Activated CD4-positive, alpha-beta T cell treated with anti-CD3 and anti-CD28 coated beads for 36 hours (primary cell): ENCODE measurements around the gene EIF5A. TPM values are rescaled to one million over a fixed set of nuclear protein-coding genes. Genes with fewer than 3 reads are reported as not detected.
"Not testable (repeated sequence)": the region's sequence is repeated elsewhere in the genome, so short reads cannot be mapped to it uniquely, and the experiment has no call there.

ENCODE experiments used
- ATAC-seq: fragments of 200-7000 bp; cut with Tn5 transposase; one replicate; pipeline ENCODE4 v1.10.0; 2021; ENCODE audit warnings: mild to moderate bottlenecking, moderate library complexity
- CTCF ChIA-PET: fragments of 350-600 bp; sonication (Branson Sonifier 250); formaldehyde crosslinking; loops from one replicate; lab custom pipeline; 2021; ENCODE audit warnings: antibody characterized with exemption; lab: Charles Lee
- POLR2A ChIA-PET: fragments of 350-600 bp; sonication (Branson Sonifier 250); formaldehyde crosslinking; loops from one replicate; lab custom pipeline; 2021; ENCODE audit warnings: antibody characterized with exemption, inconsistent platforms; lab: Charles Lee
- DNase-seq: peaks from one replicate; pipeline ENCODE4 v3.0.0-alpha.2; 2020
- H3K27ac Mint-ChIP-seq: one replicate; pipeline ENCODE4 v1.8.0; 2021; ENCODE audit warnings: mixed read lengths
- H3K27me3 Mint-ChIP-seq: one replicate; pipeline ENCODE4 v1.8.0; 2021; ENCODE audit warnings: mixed read lengths
- H3K36me3 Mint-ChIP-seq: one replicate; pipeline ENCODE4 v1.8.0; 2021; ENCODE audit warnings: low read depth, mixed read lengths
- H3K4me1 Mint-ChIP-seq: one replicate; pipeline ENCODE4 v1.8.0; 2021; ENCODE audit warnings: mixed read lengths
- H3K4me3 Mint-ChIP-seq: one replicate; pipeline ENCODE4 v1.8.0; 2021; ENCODE audit warnings: mild to moderate bottlenecking, moderate library complexity, mixed read lengths
- H3K9me3 Mint-ChIP-seq: one replicate; pipeline ENCODE4 v1.8.0; 2021; ENCODE audit warnings: low read depth, mixed read lengths
- intact Hi-C, 2 experiments: fragments of 100-400 bp; cut with DNase I in 1 of 2; cut with micrococcal nuclease in 1 of 2; formaldehyde crosslinking; loops; one replicate each; pipeline versions ENCODE4 v1.14.2 to v1.15.1; 2022 to 2024; cut with DNase I, micrococcal nuclease
- total RNA-seq, 2 experiments: library from RNA; stranded (reverse); gene quantifications; one replicate each; pipeline ENCODE4 v1.2.3, GENCODE V29; 2021

The EIF5A gene
- total RNA-seq, 2 experiments from 2014 or later = 780 to 934 TPM

- peak overlapping the region; percentile 89 for H3K27ac Mint-ChIP-seq
- no peaks in the 10 kb centered on the region for H3K9me3 Mint-ChIP-seq
- H3K36me3 Mint-ChIP-seq = peaks cover 4% of the 10 kb centered on the region
- POLR2A ChIA-PET = no interaction called here
- H3K4me3 Mint-ChIP-seq = peak overlapping the region; percentile 69
- H3K27me3 Mint-ChIP-seq = no peaks in the 10 kb centered on the region
- intact Hi-C loops = loop anchor here in 1 of 2 experiments (1.0 kb wide), 1 partner anchor 354 kb away; no protein-coding TSS in a partner anchor
- CTCF ChIA-PET = interaction anchor here (0.6 kb wide), 1 partner anchor 113 kb away, joined by 3 read pairs; the partner anchor contains the start of genes ACADVL and DLG4
- peaks cover 63% of the 10 kb centered on the region for H3K4me1 Mint-ChIP-seq
- DNase-seq (no peak), ATAC-seq (no peak)
Measured at GRCh38 chr17:7332111-7332510, 24.7 kb downstream of the EIF5A start.

GRCh38 chr17:7332600-7333069 lies 25.2 kb downstream of the EIF5A start:
- Mint-ChIP-seq H3K27ac (peak overlapping the region; percentile 89), H3K4me1 (peaks cover 65% of the 10 kb centered on the region), H3K4me3 (peak overlapping the region; percentile 69)
- H3K27me3 Mint-ChIP-seq, ATAC-seq, POLR2A ChIA-PET, H3K36me3 Mint-ChIP-seq, H3K9me3 Mint-ChIP-seq: not testable (repeated sequence)
- intact Hi-C loops = loop anchor here in 1 of 2 experiments (1.0 kb wide), 1 partner anchor 354 kb away; no protein-coding TSS in a partner anchor
- peak; percentile 66 for DNase-seq
- CTCF ChIA-PET = interaction anchor here (0.6 kb wide), 1 partner anchor 113 kb away, joined by 3 read pairs; the partner anchor contains the start of genes ACADVL and DLG4

GRCh38 chr17:7334938-7335538 lies 27.6 kb downstream of the EIF5A start:
- Mint-ChIP-seq H3K9me3 (no peaks in the 10 kb centered on the region), H3K4me1 (peaks cover 62% of the 10 kb centered on the region), H3K27me3 (no peaks in the 10 kb centered on the region), H3K4me3 (peak overlapping the region; percentile 98), H3K36me3 (peaks cover 20% of the 10 kb centered on the region), H3K27ac (peak overlapping the region; percentile 99)
- no peak for DNase-seq
- ChIA-PET POLR2A (interaction anchor here (0.5 kb wide), 1 partner anchor 39 kb away, joined by 3 read pairs; no protein-coding TSS in a partner anchor), CTCF (interaction anchor here (0.6 to 2.2 kb wide), 8 partner anchors 10 to 53 kb away, joined by 3 to 12 read pairs (median 5); no protein-coding TSS in a partner anchor)
- intact Hi-C loops = no loop called here
- no peak for ATAC-seq

GRCh38 chr17:7335765-7336164 lies 28.3 kb downstream of the EIF5A start:
- CTCF ChIA-PET = interaction anchor here (0.6 to 2.7 kb wide), 15 partner anchors 9 to 290 kb away, joined by 3 to 18 read pairs (median 4); partner anchors contain the start of gene TMEM95
- H3K27ac Mint-ChIP-seq = peak overlapping the region; percentile 99
- DNase-seq, H3K9me3 Mint-ChIP-seq, H3K27me3 Mint-ChIP-seq, ATAC-seq: not testable (repeated sequence)
- peaks cover 61% of the 10 kb centered on the region for H3K4me1 Mint-ChIP-seq
- intact Hi-C loops = loop anchor here (2.0 kb wide), 2 partner anchors 15 to 55 kb away; partner anchors contain the start of gene SLC2A4 (in 1 of the 2)
- POLR2A ChIA-PET = interaction anchor here (0.5 to 1.9 kb wide), 2 partner anchors 22 to 40 kb away, joined by 3 to 7 read pairs; no protein-coding TSS in a partner anchor
- H3K4me3 Mint-ChIP-seq = peak overlapping the region; percentile 98
- H3K36me3 Mint-ChIP-seq = peaks cover 24% of the 10 kb centered on the region

GRCh38 chr17:7336240-7337175 lies 29.1 kb downstream of the EIF5A start, which contains the start of gene ACAP1:
Gene ACAP1 (plus strand): TSS chr17:7336529. CDS start chr17:7336735, 206 bp downstream.
- peak within 1 kb of the TSS; percentile 99 for H3K27ac Mint-ChIP-seq
- peak within 1 kb of the TSS; percentile 98 for H3K4me3 Mint-ChIP-seq
- no peaks in the 10 kb centered on the region for H3K9me3 Mint-ChIP-seq
- peaks cover 58% of the 10 kb centered on the region for H3K4me1 Mint-ChIP-seq
- peak; percentile 93 for DNase-seq
- H3K36me3 Mint-ChIP-seq = peaks cover 27% of the 10 kb centered on the region
- no peaks in the 10 kb centered on the region for H3K27me3 Mint-ChIP-seq
- CTCF ChIA-PET = interaction anchor here (0.6 to 2.7 kb wide), 17 partner anchors 9 to 352 kb away, joined by 3 to 18 read pairs (median 5); partner anchors contain the start of genes SLC2A4, TMEM95, TNFSF12 and WRAP53
- intact Hi-C loops = loop anchor here (2.0 kb wide), 2 partner anchors 14 to 56 kb away; partner anchors contain the start of gene SLC2A4 (in 1 of the 2)
- ATAC-seq = peak; percentile 95
- POLR2A ChIA-PET = interaction anchor here (0.9 to 1.9 kb wide), 2 partner anchors 13 to 23 kb away, joined by 4 to 7 read pairs; no protein-coding TSS in a partner anchor

- not testable (repeated sequence) for ATAC-seq, DNase-seq, H3K27me3 Mint-ChIP-seq, H3K9me3 Mint-ChIP-seq
- Mint-ChIP-seq H3K36me3 (peaks cover 32% of the 10 kb centered on the region), H3K4me1 (peaks cover 50% of the 10 kb centered on the region), H3K27ac (peak overlapping the region; percentile 99), H3K4me3 (peak overlapping the region; percentile 98)
- intact Hi-C loops = loop anchor here (2.0 kb wide), 2 partner anchors 13 to 57 kb away; partner anchors contain the start of gene SLC2A4 (in 1 of the 2)
- ChIA-PET POLR2A (interaction anchor here (0.6 to 1.9 kb wide), 2 partner anchors 24 to 227 kb away, joined by 6 to 7 read pairs; no protein-coding TSS in a partner anchor), CTCF (interaction anchor here (0.6 to 2.7 kb wide), 7 partner anchors 9 to 223 kb away, joined by 3 to 18 read pairs (median 3); partner anchors contain the start of gene TNFSF12)
Measured at GRCh38 chr17:7337600-7337999, 30.2 kb downstream of the EIF5A start.

- H3K4me1 Mint-ChIP-seq = peaks cover 36% of the 10 kb centered on the region
- no peak overlapping the region for H3K4me3 Mint-ChIP-seq
- peak overlapping the region; percentile 42 for H3K27ac Mint-ChIP-seq
- intact Hi-C loops = no loop called here
- H3K9me3 Mint-ChIP-seq = no peaks in the 10 kb centered on the region
- peaks cover 45% of the 10 kb centered on the region for H3K36me3 Mint-ChIP-seq
- ChIA-PET CTCF (interaction anchor here (0.5 kb wide), 1 partner anchor 84 kb away, joined by 3 read pairs; no protein-coding TSS in a partner anchor), POLR2A (no interaction called here)
- no peaks in the 10 kb centered on the region for H3K27me3 Mint-ChIP-seq
- DNase-seq (no peak), ATAC-seq (no peak)
Measured at GRCh38 chr17:7340179-7340578, 32.8 kb downstream of the EIF5A start.

- Mint-ChIP-seq H3K4me3 (no peak overlapping the region), H3K36me3 (peaks cover 49% of the 10 kb centered on the region), H3K27me3 (no peaks in the 10 kb centered on the region), H3K9me3 (no peaks in the 10 kb centered on the region), H3K27ac (no peak overlapping the region), H3K4me1 (peaks cover 25% of the 10 kb centered on the region)
- ATAC-seq = no peak
- no peak for DNase-seq
- CTCF ChIA-PET = interaction anchor here (0.9 to 1.2 kb wide), 3 partner anchors 12 to 22 kb away, joined by 3 read pairs; no protein-coding TSS in a partner anchor
- POLR2A ChIA-PET = no interaction called here
- intact Hi-C loops = no loop called here
Measured at GRCh38 chr17:7341842-7342241, 34.4 kb downstream of the EIF5A start.

- H3K4me3 Mint-ChIP-seq = no peak overlapping the region
- intact Hi-C loops = no loop called here
- H3K27me3 Mint-ChIP-seq = no peaks in the 10 kb centered on the region
- H3K9me3 Mint-ChIP-seq = no peaks in the 10 kb centered on the region
- ATAC-seq (no peak), DNase-seq (no peak)
- ChIA-PET POLR2A (no interaction called here), CTCF (interaction anchor here (1.0 kb wide), 2 partner anchors 19 to 94 kb away, joined by 3 to 5 read pairs; no protein-coding TSS in a partner anchor)
- peak overlapping the region; percentile 55 for H3K27ac Mint-ChIP-seq
- H3K36me3 Mint-ChIP-seq = peaks cover 43% of the 10 kb centered on the region
- H3K4me1 Mint-ChIP-seq = peaks cover 17% of the 10 kb centered on the region
Measured at GRCh38 chr17:7343250-7343649, 35.8 kb downstream of the EIF5A start.
